A673 (cell line): ENCODE measurements around the gene LGALS3. TPM values are rescaled to one million over a fixed set of nuclear protein-coding genes. Genes with fewer than 3 reads are reported as not detected.

Experiments used
- BruUV-seq: library from RNA; stranded (reverse); fragments of 400-500 nt; replicated peaks from 2 replicates; lab custom pipeline; 2021; lab: Mats Ljungman, UMichigan
- CTCF ChIA-PET: fragments of 300-600 bp; sonication (Branson Sonifier 250); formaldehyde crosslinking; loops from one replicate; lab custom pipeline; 2022; ENCODE audit warnings: antibody characterized with exemption; lab: Charles Lee
- POLR2A ChIA-PET: fragments of 300-600 bp; sonication (Branson Sonifier 250); formaldehyde crosslinking; loops from one replicate; lab custom pipeline; 2022; ENCODE audit warnings: antibody characterized with exemption; ENCODE audit not compliant: low non-redundant PET; lab: Charles Lee
- DNase-seq: peaks from one replicate; pipeline ENCODE4 v3.0.0-alpha.2; 2015; ENCODE audit warnings: low spot score
- H3K27ac ChIP-seq: fragments of 200-600 bp; sonication (generic); 2 replicates; pipeline ENCODE4 v1.5.1; 2016; ENCODE audit warnings: mixed run types, low read depth, mild to moderate bottlenecking, mixed read lengths, antibody characterized with exemption, low read length; ENCODE audit not compliant: poor library complexity, severe bottlenecking
- H3K27me3 ChIP-seq: fragments of 200-600 bp; sonication (generic); replicated peaks from 2 replicates; pipeline ENCODE4 v1.6.1; 2017; ENCODE audit warnings: mixed run types, low read depth, mild to moderate bottlenecking, mixed read lengths, antibody characterized with exemption, low read length; ENCODE audit not compliant: insufficient read depth, poor library complexity
- H3K36me3 ChIP-seq: fragments of 200-600 bp; sonication (generic); 2 replicates; pipeline ENCODE4 v1.6.1; 2016; ENCODE audit warnings: mixed run types, mild to moderate bottlenecking, mixed read lengths, antibody characterized with exemption, low read length; ENCODE audit not compliant: insufficient read depth, poor library complexity, severe bottlenecking
- H3K4me1 ChIP-seq: fragments of 200-600 bp; sonication (generic); 2 replicates; pipeline ENCODE4 v1.6.1; 2017; ENCODE audit warnings: mixed run types, mild to moderate bottlenecking, mixed read lengths, antibody characterized with exemption, low read length; ENCODE audit not compliant: insufficient read depth, poor library complexity, severe bottlenecking
- H3K4me3 ChIP-seq: fragments of 200-600 bp; sonication (generic); 2 replicates; pipeline ENCODE4 v1.5.1; 2016; ENCODE audit warnings: low read depth, mixed run types, mild to moderate bottlenecking, mixed read lengths, low read length; ENCODE audit not compliant: poor library complexity, severe bottlenecking
- H3K9me3 ChIP-seq: fragments of 200-600 bp; sonication (generic); 2 replicates; pipeline ENCODE4 v1.6.1; 2016; ENCODE audit warnings: mixed run types, low read depth, mild to moderate bottlenecking, mixed read lengths, antibody characterized with exemption, low read length; ENCODE audit not compliant: poor library complexity, severe bottlenecking
- EZH2 ChIP-seq: fragments of 200-600 bp; sonication (generic); IDR thresholded peaks from 2 replicates; pipeline ENCODE4 v1.6.1; 2017; ENCODE audit warnings: borderline replicate concordance, low read depth, mild to moderate bottlenecking, mixed read lengths, antibody characterized with exemption, low read length; ENCODE audit not compliant: poor library complexity, severe bottlenecking
- intact Hi-C: fragments of 100-400 bp; cut with micrococcal nuclease; formaldehyde crosslinking; loops from one replicate; pipeline ENCODE4 v1.10.0; 2022; ENCODE audit not compliant: unreplicated experiment
- total RNA-seq: library from RNA; stranded (reverse); gene quantifications from 2 replicates; pipeline ENCODE4 v1.2.3, GENCODE V29; 2021
- TF ChIP-seq, protein P1 (sequence below): fragments of 300-800, 200-600 bp; sonication (generic); conservative IDR thresholded peaks from 2 replicates; pipeline ENCODE4 v1.5.1; 2017; ENCODE audit warnings: low read depth, mild to moderate bottlenecking, antibody characterized with exemption, low read length, moderate library complexity, mixed read lengths

LGALS3 gene
- total RNA-seq, 1 experiment from 2014 or later, result 11.0 TPM

DNA sequence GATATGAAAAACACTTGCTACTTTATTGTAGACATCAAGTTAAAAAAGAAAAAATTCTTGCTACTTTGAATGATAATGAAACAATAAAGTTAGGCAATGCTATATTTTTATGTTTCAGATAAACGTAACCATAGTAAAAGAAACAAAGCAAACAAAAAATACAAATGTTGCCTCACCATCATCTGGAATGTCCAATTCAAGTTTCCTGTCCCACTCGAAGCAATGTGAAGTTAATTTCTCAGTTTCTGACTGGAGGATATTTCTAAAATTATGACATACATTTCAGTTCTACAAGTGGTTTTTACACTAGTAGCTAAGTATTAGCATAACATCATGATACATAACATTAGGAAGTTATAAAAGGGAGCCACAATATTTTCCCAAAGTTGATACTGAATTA, 41.5 kb downstream of the LGALS3 start:
- intact Hi-C loops, result no loop called here

DNA sequence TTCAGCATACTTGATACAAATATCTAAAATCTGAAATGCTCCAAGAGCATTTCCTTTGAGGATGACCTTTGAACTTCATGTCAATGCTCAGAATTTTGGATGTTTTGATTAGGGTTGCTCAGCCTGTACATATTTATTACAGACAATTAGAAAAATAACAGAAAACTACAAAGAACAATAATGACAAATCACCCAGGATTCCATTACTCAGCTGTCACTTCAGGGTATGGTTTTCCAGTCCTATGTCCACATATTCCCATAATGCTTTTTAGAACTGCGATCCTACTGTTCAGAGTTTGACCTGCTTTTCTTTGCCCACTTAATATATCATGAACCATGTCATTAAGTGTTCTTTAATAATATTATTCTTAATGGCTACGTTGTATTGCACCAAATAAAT, 51.0 kb downstream of the LGALS3 start:
- Histone ChIP-seq H3K27ac (no peak overlapping the region), H3K36me3 (peaks cover 95% of the 10 kb centered on the region), H3K9me3 (no peaks in the 10 kb centered on the region), H3K27me3 (no peaks in the 10 kb centered on the region), H3K4me3 (no peak overlapping the region), H3K4me1 (no peaks in the 10 kb centered on the region)
- no peak for DNase-seq
- CTCF ChIA-PET, result no interaction called here
- intact Hi-C loops, result no loop called here
- POLR2A ChIA-PET, result no interaction called here
- no peak for TF ChIP-seq EZH2
- TF ChIP-seq, protein P1, sequence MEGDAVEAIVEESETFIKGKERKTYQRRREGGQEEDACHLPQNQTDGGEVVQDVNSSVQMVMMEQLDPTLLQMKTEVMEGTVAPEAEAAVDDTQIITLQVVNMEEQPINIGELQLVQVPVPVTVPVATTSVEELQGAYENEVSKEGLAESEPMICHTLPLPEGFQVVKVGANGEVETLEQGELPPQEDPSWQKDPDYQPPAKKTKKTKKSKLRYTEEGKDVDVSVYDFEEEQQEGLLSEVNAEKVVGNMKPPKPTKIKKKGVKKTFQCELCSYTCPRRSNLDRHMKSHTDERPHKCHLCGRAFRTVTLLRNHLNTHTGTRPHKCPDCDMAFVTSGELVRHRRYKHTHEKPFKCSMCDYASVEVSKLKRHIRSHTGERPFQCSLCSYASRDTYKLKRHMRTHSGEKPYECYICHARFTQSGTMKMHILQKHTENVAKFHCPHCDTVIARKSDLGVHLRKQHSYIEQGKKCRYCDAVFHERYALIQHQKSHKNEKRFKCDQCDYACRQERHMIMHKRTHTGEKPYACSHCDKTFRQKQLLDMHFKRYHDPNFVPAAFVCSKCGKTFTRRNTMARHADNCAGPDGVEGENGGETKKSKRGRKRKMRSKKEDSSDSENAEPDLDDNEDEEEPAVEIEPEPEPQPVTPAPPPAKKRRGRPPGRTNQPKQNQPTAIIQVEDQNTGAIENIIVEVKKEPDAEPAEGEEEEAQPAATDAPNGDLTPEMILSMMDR, result no peak
- no TSS peak for BruUV-seq

More for the DNA sequence above, 41.5 kb downstream of the LGALS3 start:
- Histone ChIP-seq H3K9me3 (no peaks in the 10 kb centered on the region), H3K4me3 (no peak overlapping the region), H3K27ac (no peak overlapping the region), H3K27me3 (no peaks in the 10 kb centered on the region), H3K4me1 (no peaks in the 10 kb centered on the region), H3K36me3 (peaks cover 93% of the 10 kb centered on the region)
- no TSS peak for BruUV-seq
- no peak for DNase-seq
- CTCF ChIA-PET, result no interaction called here
- POLR2A ChIA-PET, result no interaction called here
- TF ChIP-seq, protein P1, result no peak
- no peak for TF ChIP-seq EZH2

DNA sequence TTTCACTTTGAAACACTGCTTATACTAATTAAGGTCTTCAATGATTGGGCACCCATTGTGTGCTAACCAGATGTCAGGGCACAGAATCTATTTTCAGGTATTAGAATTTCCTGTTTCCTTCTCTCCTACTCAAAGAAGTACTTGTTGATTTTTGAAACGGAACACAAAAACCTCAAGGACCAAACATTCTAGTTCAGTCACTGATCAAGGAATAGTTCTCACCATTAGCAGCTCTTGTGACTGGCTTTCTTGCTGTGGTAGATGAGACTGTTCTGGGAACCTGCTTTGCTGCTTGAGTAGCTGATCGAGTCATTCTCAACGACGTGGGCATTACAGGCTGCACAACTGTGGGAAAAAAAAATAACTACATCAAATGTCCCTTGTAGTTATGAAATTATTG, 51.4 kb downstream of the LGALS3 start:
- ChIA-PET POLR2A (no interaction called here), CTCF (no interaction called here)
- TF ChIP-seq EZH2, result no peak
- TF ChIP-seq, protein P1, result no peak
- no peak for DNase-seq
- Histone ChIP-seq H3K36me3 (peaks cover 91% of the 10 kb centered on the region), H3K27me3 (no peaks in the 10 kb centered on the region), H3K4me3 (no peak overlapping the region), H3K27ac (no peak overlapping the region), H3K4me1 (no peaks in the 10 kb centered on the region), H3K9me3 (no peaks in the 10 kb centered on the region)
- BruUV-seq, result no TSS peak
- intact Hi-C loops, result no loop called here
